NB4 (cell line): ENCODE data around the gene MMP27.

Experiments used
- CTCF ChIP-seq: IDR thresholded peaks from one replicate; pipeline ENCODE4 v1.5.1; 2012; ENCODE audit warnings: low read depth, low read length
- POLR2A ChIP-seq: IDR thresholded peaks from 2 replicates; pipeline ENCODE4 v1.6.1; 2011; ENCODE audit warnings: mild to moderate bottlenecking; ENCODE audit not compliant: insufficient read length; ENCODE audit errors: extremely low read depth
- TF ChIP-seq, protein P1 (sequence below): IDR thresholded peaks from 2 replicates; pipeline ENCODE4 v1.6.1; 2011; ENCODE audit warnings: low read depth, low read length

DNA sequence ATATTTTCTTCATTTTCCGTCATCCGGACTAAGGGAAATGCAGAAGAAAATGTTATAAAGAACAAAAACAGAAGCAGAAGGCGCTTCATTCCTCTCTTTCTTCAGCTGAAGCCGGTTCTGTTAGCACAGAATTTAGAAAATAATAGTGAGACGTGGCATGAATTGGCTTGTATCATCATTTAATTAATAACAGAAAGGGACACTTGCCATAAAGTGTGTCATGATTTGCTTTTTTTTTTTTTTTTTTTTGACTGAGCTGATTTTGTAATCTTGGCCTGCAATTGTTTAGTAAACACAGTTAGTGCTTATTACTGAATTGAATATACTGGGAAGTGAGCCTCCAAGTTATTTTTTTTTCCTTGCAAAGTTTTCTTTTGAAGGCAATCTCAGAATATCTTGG is at the start of gene MMP27:
- TF ChIP-seq CTCF (no peak), POLR2A (no peak)
- TF ChIP-seq, protein P1, sequence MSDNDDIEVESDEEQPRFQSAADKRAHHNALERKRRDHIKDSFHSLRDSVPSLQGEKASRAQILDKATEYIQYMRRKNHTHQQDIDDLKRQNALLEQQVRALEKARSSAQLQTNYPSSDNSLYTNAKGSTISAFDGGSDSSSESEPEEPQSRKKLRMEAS, result no peak
